HL-60/S4 treated with retinoic acid at 250 ng/mL for 4 days and 3 days (cell line): ENCODE data around the gene TCIRG1.
"Not testable (repeated sequence)": the region's sequence is repeated elsewhere in the genome, so short reads cannot be mapped to it uniquely, and the experiment has no call there.

Source experiments
- in situ Hi-C: fragments of 300-500 bp; cut with MboI; formaldehyde crosslinking; loops from 2 replicates; pipeline ENCODE4 v1.7.0; 2022; ENCODE audit warnings: low sequenced_read_pairs

Gene TCIRG1

DNA sequence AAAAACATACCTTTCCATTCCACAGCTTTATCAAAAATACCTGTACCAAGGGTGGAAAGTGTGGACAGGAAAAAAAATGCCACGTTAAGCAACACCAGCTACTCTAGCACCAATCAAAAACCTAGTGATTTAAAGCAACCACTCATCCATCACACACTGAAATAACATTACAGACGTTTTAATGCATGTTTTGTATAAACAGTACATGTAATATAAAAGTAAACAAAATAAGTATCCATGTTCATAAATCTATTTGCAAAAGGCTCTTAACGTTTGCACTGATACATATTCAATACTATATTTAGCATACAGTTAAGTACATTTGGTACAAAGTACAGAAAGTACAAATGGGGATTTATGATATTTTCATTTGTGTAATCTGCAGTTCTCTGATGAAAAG, 43.7 kb downstream of the TCIRG1 start:
- in situ Hi-C loops, result no loop called here

DNA sequence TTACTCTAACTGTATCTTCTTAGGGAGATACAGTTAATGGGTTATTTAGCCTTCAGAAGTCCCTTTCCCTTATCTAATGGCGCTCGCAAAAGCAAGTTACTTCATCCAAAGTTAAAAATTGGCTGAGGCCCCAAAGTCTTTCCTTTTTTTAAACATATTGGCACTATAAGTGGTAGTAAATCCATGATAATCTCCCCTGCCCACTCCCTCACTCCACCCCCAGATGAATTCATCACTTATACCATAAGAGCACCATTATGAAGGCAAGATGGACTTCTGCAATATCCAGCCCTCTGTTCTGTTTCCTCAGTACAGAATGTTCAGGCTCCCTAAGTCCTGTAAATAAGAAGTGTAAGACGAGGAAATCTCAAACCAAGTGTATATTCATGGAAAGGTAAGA, 44.7 kb downstream of the TCIRG1 start:
- in situ Hi-C loops, result no loop called here

GRCh38 chr11:68089679-68090078, 50.9 kb downstream of the TCIRG1 start:
- in situ Hi-C loops, result no loop called here

GRCh38 chr11:68090287-68090686, 51.5 kb downstream of the TCIRG1 start:
- in situ Hi-C loops, result no loop called here

DNA sequence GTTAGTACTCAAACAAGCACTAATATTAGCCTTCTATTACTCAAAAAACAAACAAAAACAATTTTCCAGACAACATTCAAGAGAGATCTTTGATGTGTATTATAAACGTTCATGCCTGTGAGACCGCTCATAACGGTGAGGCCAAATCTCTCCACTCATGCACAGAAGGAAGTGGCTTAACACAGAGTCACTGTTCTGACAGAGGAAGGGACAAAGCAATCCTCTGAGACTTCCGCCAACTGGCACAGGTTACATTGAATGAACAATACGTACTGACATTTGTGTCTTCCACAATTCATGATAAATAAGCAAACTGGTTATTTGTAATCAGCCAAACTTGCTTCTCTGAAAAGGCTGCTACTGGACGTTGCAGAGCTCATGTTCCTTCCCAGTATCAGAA, 51.9 kb downstream of the TCIRG1 start:
- in situ Hi-C loops, result no loop called here

GRCh38 chr11:68092411-68092810, 53.6 kb downstream of the TCIRG1 start:
- in situ Hi-C loops, result no loop called here

GRCh38 chr11:68092946-68093345, 54.1 kb downstream of the TCIRG1 start:
- in situ Hi-C loops, result not testable (repeated sequence)

DNA sequence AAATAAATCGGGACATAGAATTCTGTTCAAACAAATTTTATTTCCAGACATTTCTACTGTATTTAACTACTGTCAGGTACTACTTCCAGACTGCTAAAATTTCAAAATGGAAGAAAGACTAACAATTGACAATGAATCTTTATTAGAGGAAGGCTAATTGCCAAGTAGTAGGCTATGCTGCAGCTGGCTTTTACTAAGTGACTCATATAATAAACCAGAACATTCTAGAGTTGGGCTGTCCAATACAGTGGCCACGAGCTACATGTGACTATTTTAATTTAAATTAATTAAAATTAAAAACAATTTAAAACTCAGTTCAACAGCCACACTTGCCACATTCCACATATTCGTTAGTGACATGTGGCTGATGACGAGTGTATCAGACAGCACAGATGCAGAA, 54.7 kb downstream of the TCIRG1 start:
- in situ Hi-C loops, result no loop called here

GRCh38 chr11:68096962-68097361, 58.1 kb downstream of the TCIRG1 start:
- in situ Hi-C loops, result no loop called here

DNA sequence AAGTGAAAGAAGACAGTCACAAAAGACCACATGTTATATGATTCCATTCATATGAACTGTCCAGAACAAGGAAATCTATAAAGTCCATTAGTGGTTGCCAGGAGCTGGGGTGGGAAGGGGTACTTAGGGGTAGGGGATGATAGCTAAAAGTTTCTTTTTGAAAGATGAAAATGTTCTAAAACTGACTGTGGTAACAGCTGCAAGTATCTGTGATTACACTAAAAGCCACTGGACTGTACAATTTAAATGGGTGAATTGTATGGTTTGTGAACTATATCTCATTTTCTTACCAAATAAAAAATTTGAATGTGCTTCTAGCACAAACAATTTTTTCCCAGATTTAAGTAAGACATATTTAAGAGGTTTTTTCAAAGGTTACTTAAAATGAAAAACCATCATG, 60.2 kb downstream of the TCIRG1 start:
- in situ Hi-C loops, result no loop called here

DNA sequence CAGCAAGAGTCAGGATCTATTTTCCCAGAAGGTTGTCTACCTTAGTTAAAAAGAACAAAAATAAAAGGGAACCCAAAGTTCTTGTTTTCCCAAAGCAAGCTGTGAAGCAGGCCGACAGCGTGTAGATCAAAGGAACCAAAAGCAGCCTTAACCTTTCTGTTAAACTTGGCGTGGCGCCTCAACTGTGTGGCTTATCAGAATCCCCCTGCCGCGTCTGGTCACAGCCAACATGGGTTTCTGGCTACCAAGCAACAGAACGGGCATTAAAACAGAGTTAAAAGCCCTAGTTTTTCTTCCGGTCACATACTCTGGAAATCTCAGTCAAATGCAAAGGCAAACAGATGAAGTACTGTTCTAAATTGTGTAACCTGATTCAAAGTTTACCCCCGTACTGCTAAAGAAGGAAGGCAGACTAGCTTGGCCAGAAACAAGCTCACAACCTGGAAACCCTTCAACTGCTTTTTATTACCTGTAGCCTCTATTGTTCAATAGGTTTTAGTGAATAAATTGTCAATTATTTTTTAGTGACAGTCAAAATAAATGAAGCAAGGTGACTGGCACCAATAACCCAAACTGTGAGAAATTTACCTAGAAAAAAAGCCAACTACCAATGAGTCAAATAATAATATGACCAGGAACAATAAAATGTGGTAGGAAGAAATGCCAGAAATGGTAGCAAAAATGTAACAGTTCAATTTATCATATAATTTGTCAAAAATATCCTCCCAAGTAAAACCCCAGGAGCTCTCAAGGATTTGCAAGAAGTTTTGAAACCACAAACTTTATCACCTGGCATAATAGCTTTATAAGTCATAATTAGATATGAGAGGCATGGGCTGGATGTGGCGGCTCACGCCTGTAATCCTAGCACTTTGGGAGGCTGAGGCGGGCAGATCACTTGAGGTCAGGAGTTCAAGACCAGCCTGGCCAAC, 60.9 kb downstream of the TCIRG1 start:
- in situ Hi-C loops, result no loop called here
